Suprapubic skin (tissue), 4 donors: ENCODE data around the gene EDEM3. TPM values are rescaled to one million over a fixed set of nuclear protein-coding genes. Genes with fewer than 3 reads are reported as not detected.
"Not testable (repeated sequence)": the region's sequence is repeated elsewhere in the genome, so short reads cannot be mapped to it uniquely, and the experiment has no call there.

Experiments used
- DNase-seq, 2 donors: peaks; one replicate each; pipeline ENCODE4 v3.0.0-alpha.2; 2019; ENCODE audit warnings: low spot score in 2 of 2
- H3K27ac ChIP-seq: fragments of 200-600 bp; sonication (generic); one replicate; pipeline ENCODE4 v1.5.1; 2019
- H3K27me3 ChIP-seq: fragments of 200-600 bp; sonication (generic); one replicate; pipeline ENCODE4 v1.5.1; 2019
- H3K36me3 ChIP-seq: fragments of 200-600 bp; sonication (generic); one replicate; pipeline ENCODE4 v1.5.1; 2019
- H3K4me1 ChIP-seq: fragments of 200-600 bp; sonication (generic); one replicate; pipeline ENCODE4 v1.5.1; 2019
- H3K4me3 ChIP-seq: fragments of 200-600 bp; sonication (generic); one replicate; pipeline ENCODE4 v1.5.1; 2019; ENCODE audit warnings: mild to moderate bottlenecking
- H3K9me3 ChIP-seq: fragments of 200-600 bp; sonication (generic); one replicate; pipeline ENCODE4 v1.5.1; 2019
- CTCF ChIP-seq, 2 donors: fragments of 200-600 bp in 1 of 2; fragments of 450-650 bp in 1 of 2; sonication (generic) in 1 of 2; IDR thresholded peaks; one replicate each; pipeline ENCODE4 v1.5.1; 2016 to 2019; ENCODE audit warnings: antibody characterized with exemption in 2 of 2, mild to moderate bottlenecking in 1 of 2, moderate library complexity in 1 of 2
- EP300 ChIP-seq: sonication (generic); formaldehyde crosslinking; IDR thresholded peaks from one replicate; pipeline ENCODE4 v1.6.1; 2017; ENCODE audit warnings: antibody characterized with exemption
- POLR2A ChIP-seq, 2 donors: fragments of 450-650 bp; IDR thresholded peaks; one replicate each; pipeline ENCODE4 v1.6.1; 2017; ENCODE audit warnings: antibody characterized with exemption in 2 of 2, mild to moderate bottlenecking in 2 of 2, moderate library complexity in 2 of 2
- POLR2AphosphoS5 ChIP-seq, 3 donors: sonication (generic); formaldehyde crosslinking; IDR thresholded peaks; one replicate each; pipeline ENCODE4 v1.6.1; 2017; ENCODE audit warnings: antibody characterized with exemption in 3 of 3
- WGBS: methylation state at CpG from one replicate; pipeline ENCODE4 v1.1.5; 2018; 5-methylcytosine and 5-hydroxymethylcytosine counted together
- total RNA-seq, 4 donors: library from RNA; depleted of rRNA; stranded (reverse); fragments of >200 nt; gene quantifications; one replicate each; pipeline ENCODE4 v1.1.0, GENCODE V29; 2016

The EDEM3 gene
- total RNA-seq, 4 donors from 2014 or later, result 19.4 to 55.7 (median 28.7) TPM

- TF ChIP-seq POLR2AphosphoS5 (IDR thresholded peaks at IDR 0.05) (no peak), CTCF (IDR thresholded peaks at IDR 0.05) (no peak), EP300 (no peak), POLR2A (IDR thresholded peaks at IDR 0.05) (no peak)
- no peaks in the 10 kb centered on the region for H3K36me3 ChIP-seq
- H3K27me3 ChIP-seq, result no peaks in the 10 kb centered on the region
- no peak overlapping the region for H3K4me3 ChIP-seq
- no peak for DNase-seq
- no peak overlapping the region for H3K27ac ChIP-seq
- H3K4me1 ChIP-seq, result peaks cover 6% of the 10 kb centered on the region
- no peaks in the 10 kb centered on the region for H3K9me3 ChIP-seq
- WGBS, result 87% methylated on average over 7 of the region's 7 CpGs
Measured at GRCh38 chr1:184685116-184685515, 69.5 kb downstream of the EDEM3 start.

GRCh38 chr1:184684285-184685074, 70.2 kb downstream of the EDEM3 start:
- Histone ChIP-seq H3K9me3 (no peaks in the 10 kb centered on the region), H3K27ac (no peak overlapping the region), H3K27me3 (no peaks in the 10 kb centered on the region), H3K36me3 (no peaks in the 10 kb centered on the region), H3K4me1 (peaks cover 6% of the 10 kb centered on the region), H3K4me3 (no peak overlapping the region)
- no peak for TF ChIP-seq POLR2AphosphoS5 (IDR thresholded peaks at IDR 0.05)
- WGBS, result 61% methylated on average over 11 of the region's 11 CpGs
- DNase-seq, result no peak

DNA sequence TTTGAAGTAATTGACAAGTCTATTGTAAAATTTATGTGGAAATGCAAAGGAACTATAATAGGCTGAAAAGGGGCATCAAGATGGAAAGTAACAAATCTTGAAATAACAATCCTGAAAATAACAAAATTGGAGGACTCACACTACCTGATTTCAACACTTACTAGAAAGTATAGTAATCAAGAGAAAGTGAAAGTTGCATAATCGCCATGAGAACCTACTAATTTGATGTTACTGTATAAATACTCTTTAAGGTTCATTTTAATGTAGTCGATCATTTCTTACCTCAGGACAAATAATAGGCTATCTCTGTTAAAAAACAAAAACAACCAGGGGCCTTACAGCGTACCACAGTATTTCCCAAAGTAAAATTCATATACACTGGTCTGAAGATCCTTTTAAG, 71.7 kb downstream of the EDEM3 start:
- Histone ChIP-seq H3K4me3 (no peak overlapping the region), H3K36me3 (no peaks in the 10 kb centered on the region), H3K9me3 (no peaks in the 10 kb centered on the region), H3K27me3 (no peaks in the 10 kb centered on the region), H3K27ac (no peak overlapping the region), H3K4me1 (peaks cover 6% of the 10 kb centered on the region)
- DNase-seq, result no peak
- no peak for TF ChIP-seq CTCF (IDR thresholded peaks at IDR 0.05)
- no peak for TF ChIP-seq POLR2A (IDR thresholded peaks at IDR 0.05)
- no peak for TF ChIP-seq POLR2AphosphoS5 (IDR thresholded peaks at IDR 0.05)
- TF ChIP-seq EP300, result no peak
- WGBS, result 85% methylated on average over 3 of the region's 3 CpGs

DNA sequence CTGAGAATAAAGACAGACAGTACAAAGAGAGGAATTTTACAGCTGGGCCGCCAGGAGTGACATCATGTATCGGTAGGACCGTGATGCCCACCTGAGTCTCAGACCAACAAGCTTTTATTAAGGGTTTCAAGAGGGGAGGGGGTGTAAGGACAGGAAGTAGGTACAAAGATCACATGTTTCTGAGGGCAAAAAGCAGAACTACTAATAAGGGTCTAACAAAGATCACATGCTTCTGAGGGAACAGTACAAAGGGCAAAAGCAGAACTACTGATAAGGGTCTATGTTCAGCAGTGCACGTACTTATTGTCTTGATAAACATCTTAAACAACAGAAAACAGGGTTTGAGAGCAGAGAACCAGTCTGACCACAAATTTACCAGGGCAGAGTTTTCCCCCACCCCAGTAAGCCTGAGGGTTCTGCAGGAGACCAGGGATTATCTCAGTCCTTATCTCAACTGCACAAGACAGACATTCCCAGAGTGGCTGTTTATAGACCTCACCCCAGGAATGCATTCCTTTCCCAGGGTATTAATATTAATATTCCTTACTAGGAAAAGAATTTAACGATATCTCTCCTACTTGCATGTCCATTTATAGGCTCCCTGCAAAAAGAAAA, 73.9 kb downstream of the EDEM3 start:
- WGBS, result 92% methylated on average over 5 of the region's 5 CpGs

GRCh38 chr1:184679472-184679871, 75.2 kb downstream of the EDEM3 start:
- WGBS, result 87% methylated on average over 3 of the region's 3 CpGs
- H3K4me3 ChIP-seq, H3K36me3 ChIP-seq, DNase-seq, H3K27me3 ChIP-seq, H3K27ac ChIP-seq, H3K9me3 ChIP-seq, H3K4me1 ChIP-seq: not testable (repeated sequence)

More for the DNA sequence above, 73.9 kb downstream of the EDEM3 start:
- not testable (repeated sequence) for H3K36me3 ChIP-seq, DNase-seq, H3K4me3 ChIP-seq, H3K4me1 ChIP-seq, H3K27ac ChIP-seq, H3K27me3 ChIP-seq, H3K9me3 ChIP-seq

- DNase-seq, result no peak
- no peak for TF ChIP-seq POLR2A (IDR thresholded peaks at IDR 0.05)
- TF ChIP-seq CTCF (IDR thresholded peaks at IDR 0.05), result no peak
- TF ChIP-seq EP300, result no peak
- no peak for TF ChIP-seq POLR2AphosphoS5 (IDR thresholded peaks at IDR 0.05)
- Histone ChIP-seq H3K9me3 (no peaks in the 10 kb centered on the region), H3K27ac (no peak overlapping the region), H3K4me3 (no peak overlapping the region), H3K4me1 (no peaks in the 10 kb centered on the region), H3K36me3 (no peaks in the 10 kb centered on the region), H3K27me3 (no peaks in the 10 kb centered on the region)
Measured at GRCh38 chr1:184677344-184677743, 77.3 kb downstream of the EDEM3 start.
